NCI-H2081 (cell line): Measurements from ENCODE around the gene STAP2.

Experiments used
- DNase-seq, 2 experiments: peaks; one replicate each; lab custom pipeline; 2025; lab: John Stamatoyannopoulos, UW

Gene STAP2

GRCh38 chr19:4370418-4371041 is 31.9 kb upstream of the STAP2 start:
- DNase-seq, result no peak

- no peak for DNase-seq
Measured at GRCh38 chr19:4369888-4370260, 31.2 kb upstream of the STAP2 start.

- DNase-seq, result no peak
Measured at GRCh38 chr19:4369109-4369887, 30.7 kb upstream of the STAP2 start.

GRCh38 chr19:4368128-4368820 is 29.6 kb upstream of the STAP2 start:
- no peak for DNase-seq

DNA sequence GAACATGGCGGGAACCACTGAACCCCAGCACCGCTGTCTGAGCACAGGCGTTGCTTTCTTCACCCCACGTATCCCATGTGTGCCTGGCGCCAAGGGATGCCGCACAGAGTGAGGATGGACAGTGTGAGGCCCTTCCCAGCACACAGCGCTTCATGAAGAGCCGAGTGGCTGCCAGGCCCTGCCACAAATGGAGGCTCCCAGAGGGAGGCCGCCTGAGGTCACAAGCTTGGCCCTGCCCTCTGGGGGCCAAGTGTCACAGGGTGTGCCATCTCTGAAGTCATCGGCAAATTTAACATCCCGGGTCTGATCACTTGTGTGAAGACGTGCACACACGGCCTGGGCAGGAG is 29.1 kb upstream of the STAP2 start:
- no peak for DNase-seq

GRCh38 chr19:4367336-4367723 is 28.7 kb upstream of the STAP2 start:
- no peak for DNase-seq

GRCh38 chr19:4366666-4367335 is 28.2 kb upstream of the STAP2 start:
- no peak for DNase-seq

DNA sequence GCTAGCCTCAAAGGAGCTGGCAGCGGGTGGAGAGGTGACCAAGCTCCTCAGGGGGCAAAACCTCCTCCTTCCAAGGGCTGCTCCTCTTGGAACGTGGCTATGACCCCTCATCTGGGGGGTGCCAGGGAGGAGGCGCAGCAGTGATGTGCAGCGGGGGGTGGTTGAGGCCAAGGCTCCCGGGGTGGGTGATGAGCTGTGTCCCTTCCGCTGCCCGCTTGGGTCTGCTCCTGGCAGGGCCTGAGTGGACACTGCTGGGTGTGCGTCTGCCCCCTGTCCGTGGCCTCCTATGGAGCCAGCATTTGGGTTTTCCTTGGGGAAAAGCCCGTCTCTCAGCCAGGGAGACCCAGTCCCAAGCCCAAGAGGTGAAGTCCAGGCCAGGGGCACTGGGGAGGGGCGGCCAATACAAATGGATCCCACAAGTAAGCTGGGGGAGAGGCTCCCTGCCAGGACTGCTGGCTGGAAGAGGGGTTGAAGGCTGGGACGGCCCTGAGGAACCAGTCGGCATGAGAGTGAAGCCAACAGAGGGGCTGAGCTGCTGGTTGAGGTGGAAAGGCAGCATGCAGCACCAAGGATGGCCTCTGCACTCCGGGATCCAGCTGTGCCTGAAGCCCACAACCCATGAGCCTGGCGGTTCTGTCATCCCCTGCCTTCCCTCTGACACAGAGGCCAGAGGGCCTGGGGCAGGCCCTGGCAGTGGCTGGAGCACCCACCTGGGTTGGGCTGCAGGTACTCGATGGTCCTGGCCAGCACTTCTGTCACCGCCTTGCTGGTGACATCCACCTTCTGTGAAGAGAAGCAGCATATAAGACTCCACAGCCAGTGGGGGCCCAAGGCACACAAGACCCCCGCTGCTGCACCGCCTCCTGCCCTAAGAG is 27.4 kb upstream of the STAP2 start:
- no peak for DNase-seq

GRCh38 chr19:4365341-4365740 is 26.7 kb upstream of the STAP2 start:
- no peak for DNase-seq

GRCh38 chr19:4363571-4364304 is 25.1 kb upstream of the STAP2 start:
- no peak for DNase-seq

GRCh38 chr19:4362831-4363545 is 24.4 kb upstream of the STAP2 start:
- no peak for DNase-seq

- DNase-seq, result no peak
Measured at GRCh38 chr19:4362101-4362828, 23.6 kb upstream of the STAP2 start.

DNA sequence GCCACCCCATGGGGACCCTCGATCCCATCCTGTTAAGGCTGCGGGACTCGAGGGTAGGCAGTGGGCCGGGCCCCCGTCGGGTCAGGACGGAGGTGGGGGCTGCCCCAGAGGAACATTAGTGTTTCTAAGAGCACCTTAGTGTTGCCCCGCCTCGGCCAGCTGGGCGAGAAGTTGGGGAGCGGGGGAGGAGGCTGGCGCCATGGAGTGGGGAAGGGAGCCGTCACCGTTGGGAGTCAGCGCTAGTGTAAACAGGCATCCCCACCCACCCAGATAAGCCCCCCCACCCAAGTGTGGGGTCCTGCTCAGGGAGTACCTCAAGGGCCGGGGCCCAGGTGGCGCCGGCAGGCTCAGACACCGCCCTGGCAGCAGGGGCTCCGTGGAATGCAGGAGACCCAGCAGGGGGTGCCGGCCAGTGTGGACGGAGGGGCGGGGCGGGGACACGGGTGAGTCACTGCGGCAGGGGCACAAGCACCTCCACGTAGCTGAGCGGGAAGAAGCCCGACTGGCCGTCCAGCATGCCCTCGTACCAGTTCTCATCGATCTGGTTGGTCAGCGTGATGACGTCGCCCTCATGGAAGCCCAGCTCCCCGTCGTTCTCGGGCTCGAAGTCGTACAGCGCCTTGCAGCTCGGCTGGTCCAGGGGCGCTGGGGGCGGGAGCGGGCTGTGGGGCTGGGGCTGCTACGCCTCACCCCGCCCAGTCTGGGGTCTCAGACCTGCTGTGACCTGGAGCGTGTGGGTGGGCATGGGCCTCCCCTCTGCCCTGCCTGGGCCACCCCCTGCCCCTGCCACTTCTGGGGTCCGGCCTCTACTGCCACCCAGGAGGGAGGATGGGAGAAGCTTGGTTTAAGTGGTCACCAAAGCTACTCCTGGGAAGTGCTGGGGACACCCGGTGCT is 22.8 kb upstream of the STAP2 start:
- DNase-seq, result no peak

DNA sequence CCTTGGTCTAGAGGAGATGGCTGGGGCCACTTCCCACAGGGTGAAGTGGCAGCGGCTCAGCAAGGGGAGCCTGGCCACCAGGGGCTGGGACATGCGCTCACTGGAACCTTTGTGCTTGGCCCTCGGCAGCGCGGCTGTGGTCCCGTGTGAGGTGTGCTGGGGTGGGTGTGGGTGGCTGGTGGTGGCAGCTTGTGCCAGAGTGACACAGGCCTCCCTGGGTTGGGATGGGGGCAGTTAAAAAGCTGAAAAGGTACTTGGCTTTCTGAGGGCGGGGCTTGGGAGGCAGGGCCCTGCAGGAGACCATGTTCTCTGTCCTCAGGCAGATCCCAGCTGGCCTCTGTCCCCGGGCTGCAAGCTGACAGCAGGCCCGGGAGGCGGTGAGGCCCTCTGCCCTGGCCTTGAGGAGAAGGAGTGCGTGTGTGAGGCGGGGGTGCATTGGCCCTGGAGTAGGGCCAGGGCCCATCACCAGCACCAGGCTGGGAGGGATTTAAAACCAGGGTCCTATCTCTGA is 22.1 kb upstream of the STAP2 start:
- DNase-seq, result no peak

GRCh38 chr19:4360081-4360569 is 21.5 kb upstream of the STAP2 start:
- no peak for DNase-seq

GRCh38 chr19:4359627-4360000 is 21.0 kb upstream of the STAP2 start:
- DNase-seq, result no peak

- DNase-seq, result no peak
Measured at GRCh38 chr19:4358709-4359626, 20.3 kb upstream of the STAP2 start.
